Astrocyte of the spinal cord (primary cell): ENCODE data around the gene POLR3K.

Experiments
- DNase-seq: peaks from one replicate; pipeline ENCODE4 v3.0.0; 2011; ENCODE audit warnings: low read depth, low spot score
- H3K4me3 ChIP-seq: 2 replicates; pipeline ENCODE4 v1.5.1; 2011; ENCODE audit warnings: low read depth, mild to moderate bottlenecking, low read length, moderate library complexity
- in situ Hi-C: cut with HindIII; loops from 2 replicates; pipeline ENCODE4 v1.10.0; 2017; ENCODE audit warnings: low sequenced_read_pairs
- TF ChIP-seq, protein P1 (sequence below): IDR thresholded peaks from 2 replicates; pipeline ENCODE4 v1.5.1; 2012; ENCODE audit warnings: low read depth, mild to moderate bottlenecking, low read length, inconsistent platforms

POLR3K gene

DNA sequence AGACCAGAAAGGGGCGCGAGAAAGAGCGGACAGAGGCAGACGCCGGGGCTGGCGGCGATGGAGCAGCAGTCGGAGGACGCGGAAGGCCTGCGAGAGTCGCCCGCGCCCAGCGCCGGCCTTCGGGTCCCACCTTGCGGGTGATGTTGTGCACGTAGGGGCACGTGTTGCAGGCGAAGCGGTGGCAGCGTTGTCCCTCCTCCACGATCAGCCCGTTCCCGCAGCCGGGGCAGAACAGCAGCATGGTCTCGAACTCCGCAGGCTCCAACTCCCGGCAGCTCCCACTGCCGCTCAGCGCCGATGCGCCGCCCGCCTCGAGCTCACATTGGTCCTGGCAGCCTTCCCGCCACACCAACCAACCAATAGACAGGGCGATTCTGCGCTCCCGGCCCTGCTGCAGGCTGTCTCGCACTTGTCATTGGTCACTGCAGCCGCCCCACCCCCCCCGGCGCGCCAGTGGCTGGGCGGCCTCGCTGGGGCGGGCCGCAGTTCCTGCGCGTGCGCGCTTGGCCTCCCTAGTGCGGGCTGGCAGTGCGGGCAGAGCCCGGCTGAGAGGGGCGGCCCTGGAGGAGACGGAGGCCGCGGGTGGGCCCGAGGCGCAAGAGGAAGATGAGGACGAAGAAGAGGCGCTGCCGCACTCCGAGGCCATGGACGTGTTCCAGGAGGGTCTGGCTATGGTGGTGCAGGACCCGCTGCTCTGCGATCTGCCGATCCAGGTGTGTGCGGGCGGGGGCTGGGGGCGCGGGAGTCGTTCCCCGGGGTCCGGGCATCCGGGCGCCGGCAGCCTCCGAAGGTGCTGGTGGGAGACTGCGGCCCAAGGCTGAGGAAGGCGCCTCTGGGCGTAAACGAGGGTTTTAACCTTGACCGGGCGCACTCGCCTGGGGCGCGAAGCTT lies at the start of gene POLR3K, which contains the start of gene SNRNP25:
Gene POLR3K, minus strand, starts transcription at position 263 of the 891 bp plus-strand sequence. Its CDS starts 22 bp downstream, at position 241.
Gene SNRNP25, plus strand, starts transcription at position 483 of the 891 bp plus-strand sequence. Its CDS starts 189 bp downstream, at position 672.
- TF ChIP-seq, protein P1, sequence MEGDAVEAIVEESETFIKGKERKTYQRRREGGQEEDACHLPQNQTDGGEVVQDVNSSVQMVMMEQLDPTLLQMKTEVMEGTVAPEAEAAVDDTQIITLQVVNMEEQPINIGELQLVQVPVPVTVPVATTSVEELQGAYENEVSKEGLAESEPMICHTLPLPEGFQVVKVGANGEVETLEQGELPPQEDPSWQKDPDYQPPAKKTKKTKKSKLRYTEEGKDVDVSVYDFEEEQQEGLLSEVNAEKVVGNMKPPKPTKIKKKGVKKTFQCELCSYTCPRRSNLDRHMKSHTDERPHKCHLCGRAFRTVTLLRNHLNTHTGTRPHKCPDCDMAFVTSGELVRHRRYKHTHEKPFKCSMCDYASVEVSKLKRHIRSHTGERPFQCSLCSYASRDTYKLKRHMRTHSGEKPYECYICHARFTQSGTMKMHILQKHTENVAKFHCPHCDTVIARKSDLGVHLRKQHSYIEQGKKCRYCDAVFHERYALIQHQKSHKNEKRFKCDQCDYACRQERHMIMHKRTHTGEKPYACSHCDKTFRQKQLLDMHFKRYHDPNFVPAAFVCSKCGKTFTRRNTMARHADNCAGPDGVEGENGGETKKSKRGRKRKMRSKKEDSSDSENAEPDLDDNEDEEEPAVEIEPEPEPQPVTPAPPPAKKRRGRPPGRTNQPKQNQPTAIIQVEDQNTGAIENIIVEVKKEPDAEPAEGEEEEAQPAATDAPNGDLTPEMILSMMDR, result no peak
- H3K4me3 ChIP-seq, result peak within 1 kb of the TSS; percentile 75
- peak; percentile 98 for DNase-seq
- in situ Hi-C loops, result no loop called here

DNA sequence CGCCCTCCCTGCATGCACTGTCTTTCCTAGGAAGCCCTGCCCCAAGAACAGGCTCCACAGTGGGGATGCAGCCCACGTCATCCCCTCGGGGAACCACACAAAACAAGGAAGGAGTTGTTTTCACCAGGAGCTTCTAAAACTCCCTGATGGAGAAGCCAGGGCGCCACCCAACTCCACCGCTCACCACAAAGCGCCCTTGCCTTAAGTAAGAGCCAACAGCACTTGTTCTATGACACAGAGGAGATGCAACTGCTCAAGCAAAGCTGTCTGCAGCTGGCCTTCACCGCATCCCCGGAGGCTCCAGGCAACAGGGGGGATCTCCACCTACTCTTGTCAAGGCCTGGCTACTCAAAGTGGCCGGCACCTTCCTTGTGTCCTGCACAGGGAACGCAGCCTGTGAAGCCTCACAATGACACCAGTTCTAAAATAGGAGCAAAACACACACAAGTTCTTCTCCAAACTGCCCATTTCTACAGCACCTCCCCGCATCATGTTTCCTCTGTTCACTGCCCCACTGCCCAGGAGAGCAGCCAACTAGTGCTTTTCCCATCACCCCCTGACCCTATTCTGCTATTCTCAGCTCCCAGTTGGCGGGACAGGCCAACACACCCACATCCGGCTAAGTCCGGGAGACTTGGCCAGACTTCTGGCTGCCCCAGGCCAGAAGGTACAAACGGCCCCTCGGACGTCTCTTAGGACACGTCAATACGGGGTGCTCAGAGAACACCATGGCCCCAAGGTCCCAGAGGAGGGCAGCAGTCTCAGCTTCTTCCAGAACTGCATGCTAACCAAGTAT lies 48.9 kb upstream of the POLR3K start:
- H3K4me3 ChIP-seq, result no peak overlapping the region
- TF ChIP-seq, protein P1, result no peak
- peak; percentile 53 for DNase-seq
- in situ Hi-C loops, result no loop called here

DNA sequence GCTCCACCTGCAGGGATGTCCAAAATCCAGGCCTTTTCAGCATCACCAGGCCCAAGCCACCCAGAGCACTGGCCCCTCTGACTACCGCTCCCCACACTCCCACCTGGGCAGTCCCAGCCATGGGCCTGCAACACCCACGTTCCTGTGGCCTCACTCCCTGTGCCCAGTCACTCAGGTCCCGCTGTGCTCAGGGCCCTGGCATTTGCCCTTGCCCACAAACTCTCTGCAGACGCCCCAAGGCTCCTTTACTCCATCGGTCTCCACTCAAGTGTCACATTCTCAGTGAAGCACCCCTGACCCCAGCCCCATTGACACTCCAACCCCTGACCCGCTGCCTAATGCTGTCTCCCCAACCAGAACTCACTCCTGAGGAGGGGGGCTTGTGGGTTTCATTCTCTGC lies 48.2 kb upstream of the POLR3K start:
- DNase-seq, result no peak
- TF ChIP-seq, protein P1, result no peak
- in situ Hi-C loops, result no loop called here
- no peak overlapping the region for H3K4me3 ChIP-seq

DNA sequence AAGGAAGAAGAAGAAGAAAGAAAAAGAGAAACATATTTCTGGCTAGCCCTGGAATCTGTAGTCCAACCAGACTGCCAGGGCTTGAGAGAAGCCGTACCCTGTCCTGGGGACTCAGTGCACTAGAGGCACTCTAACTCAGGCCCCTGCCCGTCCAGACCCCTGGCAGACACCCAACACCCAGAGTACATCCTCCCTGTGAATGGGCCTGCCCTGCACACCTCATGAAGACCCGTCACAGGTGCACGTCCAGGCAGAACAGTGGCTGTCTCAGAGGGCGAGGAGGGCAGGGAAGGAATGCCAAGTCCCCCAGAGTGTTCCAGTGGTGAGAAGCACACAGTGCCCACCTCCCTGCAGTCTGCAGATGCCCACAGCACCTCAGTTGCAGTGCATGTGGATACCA lies 47.6 kb upstream of the POLR3K start:
- no peak for DNase-seq
- in situ Hi-C loops, result no loop called here
- no peak overlapping the region for H3K4me3 ChIP-seq
- TF ChIP-seq, protein P1, result no peak

DNA sequence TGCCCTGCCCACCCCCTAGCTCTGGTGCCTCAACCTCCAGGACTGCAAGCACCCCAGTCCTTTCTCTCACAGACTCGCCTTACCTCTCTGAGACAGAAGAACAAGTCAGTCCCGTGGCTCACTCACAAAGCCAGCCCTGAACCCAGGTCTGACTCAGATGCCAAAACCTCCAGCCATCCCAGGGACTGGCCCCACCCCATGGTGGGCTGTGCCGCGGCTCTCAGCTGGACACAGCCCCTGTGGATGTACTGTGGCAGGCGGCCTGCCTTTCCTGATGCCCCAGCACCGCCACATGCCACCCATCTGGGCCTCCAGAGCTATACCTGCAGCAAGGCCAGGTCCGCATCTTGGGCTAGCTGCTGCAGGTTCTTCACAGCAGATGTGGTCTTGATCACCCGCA lies 44.4 kb upstream of the POLR3K start:
- no peak overlapping the region for H3K4me3 ChIP-seq
- in situ Hi-C loops, result no loop called here
- peak; percentile 57 for DNase-seq
- TF ChIP-seq, protein P1, result no peak

DNA sequence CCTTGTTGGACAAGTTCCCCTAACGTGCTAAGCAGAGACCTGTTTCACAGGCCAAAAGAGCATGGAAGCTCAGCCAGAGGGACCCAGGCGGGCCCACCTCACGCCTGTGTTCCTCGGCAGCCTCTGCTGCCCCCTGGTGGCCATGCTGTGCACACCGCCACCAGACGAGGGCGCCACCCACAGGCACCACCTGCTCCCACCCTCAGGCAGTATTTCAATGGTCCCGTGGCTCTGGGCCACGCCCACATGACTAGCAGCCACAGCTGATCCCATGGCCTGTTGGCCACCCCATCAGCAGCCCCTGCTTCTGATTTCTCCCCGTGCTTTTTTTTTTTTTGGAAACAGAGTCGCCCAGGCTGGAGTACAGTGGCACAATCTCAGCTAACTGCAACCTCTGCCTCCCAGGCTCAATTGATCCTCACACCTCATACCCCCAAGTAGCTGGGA lies 43.5 kb upstream of the POLR3K start:
- TF ChIP-seq, protein P1, result peak; percentile 99
- peak; percentile 84 for DNase-seq
- in situ Hi-C loops, result no loop called here
- no peak overlapping the region for H3K4me3 ChIP-seq
